Fibroblast of lung (primary cell): Measurements from ENCODE around the gene ETS2.

Source experiments
- CTCF ChIP-seq, 2 donors: IDR thresholded peaks in 1 of 2; conservative IDR thresholded peaks in 1 of 2; 1 replicate in 1 of 2; 2 replicates in 1 of 2; pipeline ENCODE4 v1.5.1; 2011 to 2012; ENCODE audit warnings: low read length in 2 of 2, control low read depth in 1 of 2, inconsistent platforms in 1 of 2, low read depth in 1 of 2, mild to moderate bottlenecking in 1 of 2
- EZH2 ChIP-seq: IDR thresholded peaks from 2 replicates; pipeline ENCODE4 v1.5.1; 2012; ENCODE audit warnings: low read length, control low read depth, mild to moderate bottlenecking; ENCODE audit errors: missing control alignments

DNA sequence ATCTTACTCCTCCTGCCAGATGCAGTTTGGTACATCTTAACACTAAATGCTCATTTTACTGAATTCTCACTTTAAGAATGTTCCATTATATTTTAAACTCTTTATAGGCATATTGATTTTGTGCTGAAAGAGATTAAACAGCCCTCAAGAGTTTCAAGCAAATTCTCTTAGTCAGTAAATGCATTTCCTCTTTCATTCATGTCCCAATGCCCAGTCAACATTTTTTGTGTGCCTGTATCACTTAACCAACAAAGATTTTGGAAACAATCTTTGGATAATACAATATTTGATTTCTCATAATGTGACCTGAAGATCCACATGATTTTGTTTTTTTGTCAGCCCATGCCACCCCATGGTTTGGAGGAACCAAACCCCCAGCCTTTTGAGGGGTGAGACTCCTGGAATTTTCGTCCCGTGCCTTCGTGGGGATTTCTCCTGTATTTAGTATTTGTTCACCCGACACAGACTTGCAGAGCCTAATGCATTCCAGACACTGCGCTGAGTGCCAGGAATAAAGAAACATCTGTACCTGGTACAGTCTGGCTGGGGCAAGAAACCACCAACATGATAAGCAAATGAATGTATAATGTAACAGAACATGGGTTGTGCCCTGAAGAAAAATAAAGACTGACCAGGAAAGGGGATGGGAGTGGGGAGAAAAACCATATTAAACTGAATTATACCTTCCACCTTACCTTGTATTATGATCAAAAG, 47.1 kb upstream of the ETS2 start:
- TF ChIP-seq CTCF (conservative IDR thresholded peaks at IDR 0.05 in 1 of 2, IDR thresholded peaks at IDR 0.05 in 1 of 2; ENCODE audit: low read depth in 1 of 2, low read length in 2 of 2), result no peak
- TF ChIP-seq EZH2, result no peak
